ENCODE measurements around the gene NME8. TPM values are rescaled to one million over a fixed set of nuclear protein-coding genes. Genes with fewer than 3 reads are reported as not detected.

NME8 gene
- total and polyA plus RNA-seq, 8 donors: 0.14 to 1.3 (median 0.37) TPM; not detected in 3

DNA sequence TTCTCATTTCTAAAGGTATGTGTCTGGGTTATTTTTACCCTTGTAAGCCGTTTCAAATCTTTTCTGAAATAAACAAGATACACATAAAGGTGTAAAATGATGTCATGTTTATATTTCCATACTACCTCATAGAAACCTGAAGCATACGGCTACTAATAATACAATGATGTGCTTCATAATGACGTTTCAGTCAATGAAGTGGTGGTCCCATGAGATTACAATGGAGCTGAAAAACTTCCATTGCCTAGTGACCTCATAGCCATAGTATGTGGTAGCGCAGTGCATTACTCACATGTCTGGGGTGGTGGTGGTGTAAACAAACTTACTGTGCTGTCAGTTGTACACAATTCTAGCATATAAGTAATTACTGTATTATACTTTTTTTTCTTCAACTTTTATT is 96.9 kb downstream of the NME8 start:
- ATAC-seq (no peak), DNase-seq (no peak)
- H3K36me3 ChIP-seq: no peaks in the 10 kb centered on the region
- H3K9me3 ChIP-seq: no peaks in the 10 kb centered on the region
- peaks cover 0 to 5% of the 10 kb centered on the region in 2 donors for H3K4me1 ChIP-seq
- no peak overlapping the region for H3K4me3 ChIP-seq
- intact Hi-C loops (cut with DNase I): no loop called here
- H3K27ac ChIP-seq: no peak overlapping the region
- TF ChIP-seq, protein P1, sequence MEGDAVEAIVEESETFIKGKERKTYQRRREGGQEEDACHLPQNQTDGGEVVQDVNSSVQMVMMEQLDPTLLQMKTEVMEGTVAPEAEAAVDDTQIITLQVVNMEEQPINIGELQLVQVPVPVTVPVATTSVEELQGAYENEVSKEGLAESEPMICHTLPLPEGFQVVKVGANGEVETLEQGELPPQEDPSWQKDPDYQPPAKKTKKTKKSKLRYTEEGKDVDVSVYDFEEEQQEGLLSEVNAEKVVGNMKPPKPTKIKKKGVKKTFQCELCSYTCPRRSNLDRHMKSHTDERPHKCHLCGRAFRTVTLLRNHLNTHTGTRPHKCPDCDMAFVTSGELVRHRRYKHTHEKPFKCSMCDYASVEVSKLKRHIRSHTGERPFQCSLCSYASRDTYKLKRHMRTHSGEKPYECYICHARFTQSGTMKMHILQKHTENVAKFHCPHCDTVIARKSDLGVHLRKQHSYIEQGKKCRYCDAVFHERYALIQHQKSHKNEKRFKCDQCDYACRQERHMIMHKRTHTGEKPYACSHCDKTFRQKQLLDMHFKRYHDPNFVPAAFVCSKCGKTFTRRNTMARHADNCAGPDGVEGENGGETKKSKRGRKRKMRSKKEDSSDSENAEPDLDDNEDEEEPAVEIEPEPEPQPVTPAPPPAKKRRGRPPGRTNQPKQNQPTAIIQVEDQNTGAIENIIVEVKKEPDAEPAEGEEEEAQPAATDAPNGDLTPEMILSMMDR (IDR thresholded peaks at IDR 0.05): no peak
- no peaks in the 10 kb centered on the region for H3K27me3 ChIP-seq

DNA sequence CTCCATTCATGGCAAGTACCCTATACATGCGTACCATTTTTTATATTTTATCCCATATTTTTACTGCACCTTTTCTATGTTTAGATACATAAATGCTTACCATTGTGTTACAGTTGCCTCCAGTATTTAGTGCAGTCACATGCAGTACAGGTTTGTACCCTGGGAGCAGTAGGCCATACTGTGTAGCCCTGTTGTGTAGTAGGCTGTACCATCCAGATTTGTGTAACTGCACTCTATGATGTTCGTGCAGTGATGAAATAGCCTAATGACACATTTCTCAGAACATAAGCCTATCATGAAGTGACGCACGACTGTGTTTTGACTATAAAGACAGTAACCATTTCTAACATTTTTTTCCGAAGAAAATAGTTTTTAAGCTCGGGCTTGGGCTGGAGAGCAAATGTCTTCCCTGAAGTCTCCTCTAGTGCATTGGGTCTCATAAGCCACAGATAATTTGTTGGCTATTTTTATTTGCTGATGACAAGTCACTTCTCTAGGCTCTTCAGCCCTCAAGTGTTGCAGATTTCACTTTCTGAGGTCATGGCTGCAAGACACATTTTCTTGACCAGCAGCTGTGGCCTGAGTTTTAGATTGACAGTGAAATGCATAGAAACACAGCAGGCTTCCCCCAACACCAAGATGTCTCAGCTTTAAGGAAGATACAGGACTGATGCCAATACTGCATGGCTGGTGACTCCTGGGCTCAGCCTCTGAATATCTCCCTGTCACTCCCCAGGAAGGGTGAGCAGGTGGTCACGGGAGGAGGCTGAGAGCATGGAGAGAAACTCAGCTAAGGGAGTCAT is 98.9 kb downstream of the NME8 start:
- intact Hi-C loops (cut with DNase I): no loop called here
- Histone ChIP-seq H3K4me3 (no peak overlapping the region), H3K27me3 (no peaks in the 10 kb centered on the region), H3K9me3 (no peaks in the 10 kb centered on the region), H3K4me1 (peaks cover 0 to 5% of the 10 kb centered on the region in 2 donors), H3K36me3 (peaks cover 0 to 2% of the 10 kb centered on the region in 2 donors), H3K27ac (no peak overlapping the region)
- TF ChIP-seq, protein P1 (IDR thresholded peaks at IDR 0.05): no peak
- DNase-seq (no peak), ATAC-seq (no peak)

DNA sequence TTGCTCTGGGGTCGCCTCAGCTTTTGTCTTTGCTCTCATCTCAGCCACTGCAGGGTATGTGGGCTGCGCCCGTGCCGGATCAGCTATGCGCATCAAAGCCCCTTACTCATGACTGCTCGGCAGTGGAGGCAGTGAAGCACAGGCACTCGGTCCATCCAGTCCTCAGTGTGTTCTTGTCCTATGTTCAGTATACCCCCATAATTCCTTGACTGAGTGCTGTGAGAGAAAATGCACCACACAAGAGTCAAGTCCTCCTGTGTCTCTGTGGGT is 99.5 kb downstream of the NME8 start:
- Histone ChIP-seq H3K4me1 (peaks cover 0 to 2% of the 10 kb centered on the region in 2 donors), H3K27me3 (no peaks in the 10 kb centered on the region), H3K9me3 (no peaks in the 10 kb centered on the region), H3K36me3 (peaks cover 0 to 7% of the 10 kb centered on the region in 2 donors), H3K27ac (no peak overlapping the region), H3K4me3 (no peak overlapping the region)
- no peak for ATAC-seq
- TF ChIP-seq, protein P1 (IDR thresholded peaks at IDR 0.05): no peak
- intact Hi-C loops (cut with DNase I): no loop called here
- DNase-seq: no peak

Other genes with a start within 250 kb of the NME8 start
- gene GPR141, start 164.8 kb upstream of the NME8 start, total RNA-seq: 1 to 10 TPM; 2.6 to 8.6 TPM
- 1 to 10 TPM in 3 of 6 donors, under 1 TPM in 3; 0.74 to 1.4 (median 1.0) TPM for gene GPR141, start 164.8 kb upstream of the NME8 start, polyA plus RNA-seq (ENCODE audit: insufficient read length in 6 of 6)
- 10 to 100 TPM in 1 of 2 donors, 1 to 10 TPM in 1; 7.1 to 37.3 TPM for gene SFRP4, start 68.2 kb downstream of the NME8 start, total RNA-seq
- 1 to 10 TPM in 5 of 6 donors, under 1 TPM in 1; 0.43 to 1.8 (median 1.3) TPM for gene SFRP4, start 68.2 kb downstream of the NME8 start, polyA plus RNA-seq (ENCODE audit: insufficient read length in 6 of 6)
- 10 to 100 TPM; 71.8 to 84.8 TPM for gene EPDR1, start 72.0 kb downstream of the NME8 start, total RNA-seq
- 10 to 100 TPM; 18.0 to 26.2 (median 21.0) TPM for gene EPDR1, start 72.0 kb downstream of the NME8 start, polyA plus RNA-seq (ENCODE audit: insufficient read length in 6 of 6)

All from left lung (tissue), 10 donors.